ENCODE results near the gene SPINK4.

GRCh38 chr9:33250458-33250995 is 10.6 kb downstream of the SPINK4 start:
- TF ChIP-seq POLR2AphosphoS5 (IDR thresholded peaks at IDR 0.05) (no peak), POLR2A (IDR thresholded peaks at IDR 0.05) (no peak)
